ENCODE results near the gene SERINC4.
"Not testable (repeated sequence)": the region's sequence is repeated elsewhere in the genome, so short reads cannot be mapped to it uniquely, and the experiment has no call there.

The SERINC4 gene

DNA sequence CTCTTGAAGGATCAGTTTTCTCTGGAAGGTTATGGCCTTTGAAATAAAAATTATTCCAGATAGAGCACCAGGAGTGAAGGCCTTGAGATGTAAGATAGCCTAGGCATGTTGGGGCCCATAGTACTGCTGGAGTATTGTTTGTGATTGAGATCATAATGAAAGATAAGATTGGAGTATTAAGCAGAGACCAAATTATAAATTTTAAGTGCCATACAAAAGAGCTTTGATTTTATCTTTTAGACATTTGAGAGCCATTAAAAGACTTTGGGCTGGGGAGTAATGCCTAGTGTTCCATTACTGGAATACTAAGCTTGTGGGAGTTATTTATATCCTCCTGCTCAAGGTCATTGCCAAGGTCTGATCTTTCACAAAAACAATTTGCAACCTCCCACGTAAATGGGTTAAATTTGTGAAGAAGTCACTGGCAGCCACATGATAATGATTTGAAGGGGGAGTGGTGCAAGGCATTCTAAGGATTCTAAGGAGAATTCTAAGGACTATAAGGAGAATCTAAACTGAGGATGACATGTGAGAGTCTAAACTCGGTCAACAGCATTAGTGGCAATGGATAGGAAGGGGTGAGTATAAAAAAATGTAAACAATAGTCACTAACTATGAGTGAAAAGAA is 36.1 kb downstream of the SERINC4 start:
- H3K4me3 ChIP-seq (ENCODE audit: low read depth, low read length) = no peak overlapping the region
- POLR2A ChIA-PET = no interaction called here
- no peak for DNase-seq (ENCODE audit: low read depth, low spot score)
- CTCF ChIA-PET = interaction anchor here (0.7 to 1.5 kb wide), 4 partner anchors 9 to 25 kb away, joined by 3 to 5 read pairs (median 3); partner anchors contain the start of gene ELL3
- TF ChIP-seq, protein P1, sequence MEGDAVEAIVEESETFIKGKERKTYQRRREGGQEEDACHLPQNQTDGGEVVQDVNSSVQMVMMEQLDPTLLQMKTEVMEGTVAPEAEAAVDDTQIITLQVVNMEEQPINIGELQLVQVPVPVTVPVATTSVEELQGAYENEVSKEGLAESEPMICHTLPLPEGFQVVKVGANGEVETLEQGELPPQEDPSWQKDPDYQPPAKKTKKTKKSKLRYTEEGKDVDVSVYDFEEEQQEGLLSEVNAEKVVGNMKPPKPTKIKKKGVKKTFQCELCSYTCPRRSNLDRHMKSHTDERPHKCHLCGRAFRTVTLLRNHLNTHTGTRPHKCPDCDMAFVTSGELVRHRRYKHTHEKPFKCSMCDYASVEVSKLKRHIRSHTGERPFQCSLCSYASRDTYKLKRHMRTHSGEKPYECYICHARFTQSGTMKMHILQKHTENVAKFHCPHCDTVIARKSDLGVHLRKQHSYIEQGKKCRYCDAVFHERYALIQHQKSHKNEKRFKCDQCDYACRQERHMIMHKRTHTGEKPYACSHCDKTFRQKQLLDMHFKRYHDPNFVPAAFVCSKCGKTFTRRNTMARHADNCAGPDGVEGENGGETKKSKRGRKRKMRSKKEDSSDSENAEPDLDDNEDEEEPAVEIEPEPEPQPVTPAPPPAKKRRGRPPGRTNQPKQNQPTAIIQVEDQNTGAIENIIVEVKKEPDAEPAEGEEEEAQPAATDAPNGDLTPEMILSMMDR (IDR thresholded peaks at IDR 0.05; ENCODE audit: insufficient read depth, low read length, missing control alignments) = no peak

DNA sequence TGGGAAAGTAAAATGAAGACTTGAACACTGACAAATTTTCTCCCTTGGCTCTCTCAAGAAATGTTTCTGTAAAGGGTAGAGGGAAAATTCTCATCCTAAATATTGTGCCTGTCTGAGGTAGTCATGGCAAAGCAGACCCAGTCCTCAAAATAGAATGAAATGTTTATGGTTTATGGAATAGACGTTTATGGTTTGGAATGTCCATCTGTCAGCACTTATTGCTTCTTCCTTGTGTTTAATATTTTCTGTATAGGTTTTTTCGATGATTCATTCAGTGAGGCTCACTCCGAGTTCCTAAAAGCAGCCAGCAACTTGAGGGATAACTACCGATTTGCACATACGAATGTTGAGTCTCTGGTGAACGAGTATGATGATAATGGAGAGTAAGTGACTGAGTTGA is 37.2 kb downstream of the SERINC4 start:
- H3K4me3 ChIP-seq (ENCODE audit: low read depth, low read length) = no peak overlapping the region
- ChIA-PET CTCF (interaction anchor here (1.5 kb wide), 1 partner anchor 14 kb away, joined by 5 read pairs; the partner anchor contains the start of gene ELL3), POLR2A (no interaction called here)
- TF ChIP-seq, protein P1 (IDR thresholded peaks at IDR 0.05; ENCODE audit: insufficient read depth, low read length, missing control alignments) = no peak
- DNase-seq (ENCODE audit: low read depth, low spot score) = no peak

DNA sequence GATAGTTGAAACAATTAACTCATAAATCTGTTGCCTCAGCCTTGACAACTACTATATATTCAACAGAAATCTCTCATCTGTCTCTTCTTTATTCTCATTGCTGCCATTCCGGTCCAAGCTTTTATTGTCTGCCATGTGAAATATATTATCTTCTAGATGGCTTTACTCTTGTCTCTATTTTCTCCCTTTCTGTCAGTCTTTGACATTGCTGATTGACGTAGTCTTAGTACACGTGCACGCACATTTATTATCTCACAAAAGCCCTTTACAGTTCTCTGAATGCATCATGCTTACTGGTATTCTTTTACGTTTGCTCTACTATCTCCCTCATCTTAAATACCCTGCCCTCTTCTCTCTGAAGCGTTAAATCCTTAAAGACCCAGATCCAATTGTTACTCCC is 48.1 kb downstream of the SERINC4 start:
- no peak overlapping the region for H3K4me3 ChIP-seq (ENCODE audit: low read depth, low read length)

DNA sequence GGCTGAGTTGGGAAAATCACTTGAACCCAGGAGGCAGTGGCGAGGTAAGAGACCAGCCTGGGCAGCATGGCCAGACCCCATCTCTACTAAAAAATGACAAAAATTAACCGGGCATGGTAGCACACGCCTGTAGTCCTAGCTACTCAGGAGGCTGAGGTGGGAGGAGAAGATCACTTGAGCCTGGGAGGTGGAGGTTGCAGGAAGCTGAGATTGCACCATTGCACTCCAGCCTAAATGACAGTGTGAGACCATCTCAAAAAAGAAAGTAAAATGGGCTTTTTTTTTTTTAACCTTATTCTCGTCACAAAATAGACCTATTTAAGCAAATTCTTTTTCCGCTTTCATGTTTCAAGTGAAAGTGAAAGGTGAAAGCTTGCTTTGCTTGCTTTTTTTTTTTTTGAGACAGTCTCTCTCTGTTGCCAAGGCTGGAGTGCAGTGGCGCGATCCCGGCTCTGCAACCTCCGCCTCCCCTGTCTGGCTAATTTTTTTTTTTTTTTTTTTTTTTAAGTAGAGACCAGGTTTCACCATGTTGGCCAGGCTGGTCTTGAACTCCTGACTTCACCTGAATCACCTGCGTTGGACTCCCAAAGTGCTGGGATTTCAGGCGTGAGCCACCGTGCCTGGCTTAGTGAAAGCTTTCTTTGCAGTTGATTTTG is 50.2 kb downstream of the SERINC4 start:
- TF ChIP-seq, protein P1 (IDR thresholded peaks at IDR 0.05; ENCODE audit: insufficient read depth, low read length, missing control alignments) = no peak
- ChIA-PET POLR2A (no interaction called here), CTCF (interaction anchor here (1.9 kb wide), 1 partner anchor 20 kb away, joined by 15 read pairs; no protein-coding TSS in a partner anchor)
- DNase-seq (ENCODE audit: low read depth, low spot score) = no peak
- no peak overlapping the region for H3K4me3 ChIP-seq (ENCODE audit: low read depth, low read length)

More for the DNA sequence above, 48.1 kb downstream of the SERINC4 start:
- TF ChIP-seq, protein P1 (IDR thresholded peaks at IDR 0.05; ENCODE audit: insufficient read depth, low read length, missing control alignments) = no peak
- ChIA-PET POLR2A (no interaction called here), CTCF (interaction anchor here (1.9 to 9.5 kb wide), 2 partner anchors 18 kb away, joined by 15 to 73 read pairs; no protein-coding TSS in a partner anchor)
- DNase-seq (ENCODE audit: low read depth, low spot score) = no peak

DNA sequence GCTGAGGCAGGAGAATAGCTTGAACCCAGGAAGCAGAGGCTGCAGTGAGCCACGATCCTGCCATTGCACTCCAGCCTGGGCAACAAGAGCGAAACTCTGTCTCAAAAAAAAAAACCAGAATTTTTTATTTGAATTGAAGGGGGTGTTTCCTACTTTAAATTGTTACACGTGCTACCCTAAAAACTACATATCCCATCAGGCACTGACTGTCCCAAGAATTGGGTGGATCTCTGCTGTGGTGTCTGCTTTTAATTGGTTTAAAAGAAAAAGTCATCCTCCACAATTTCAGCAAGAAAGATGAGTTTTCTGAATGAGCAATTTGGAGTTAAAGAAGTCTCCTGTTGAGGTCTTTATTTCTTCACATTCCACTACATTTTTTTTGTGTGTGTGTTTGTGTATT is 51.6 kb downstream of the SERINC4 start:
- TF ChIP-seq, protein P1 (IDR thresholded peaks at IDR 0.05; ENCODE audit: insufficient read depth, low read length, missing control alignments) = no peak
- ChIA-PET CTCF (no interaction called here), POLR2A (interaction anchor here (0.7 kb wide), 1 partner anchor 226 kb away, joined by 3 read pairs; no protein-coding TSS in a partner anchor)
- no peak for DNase-seq (ENCODE audit: low read depth, low spot score)
- H3K4me3 ChIP-seq (ENCODE audit: low read depth, low read length) = peak overlapping the region; percentile 74

DNA sequence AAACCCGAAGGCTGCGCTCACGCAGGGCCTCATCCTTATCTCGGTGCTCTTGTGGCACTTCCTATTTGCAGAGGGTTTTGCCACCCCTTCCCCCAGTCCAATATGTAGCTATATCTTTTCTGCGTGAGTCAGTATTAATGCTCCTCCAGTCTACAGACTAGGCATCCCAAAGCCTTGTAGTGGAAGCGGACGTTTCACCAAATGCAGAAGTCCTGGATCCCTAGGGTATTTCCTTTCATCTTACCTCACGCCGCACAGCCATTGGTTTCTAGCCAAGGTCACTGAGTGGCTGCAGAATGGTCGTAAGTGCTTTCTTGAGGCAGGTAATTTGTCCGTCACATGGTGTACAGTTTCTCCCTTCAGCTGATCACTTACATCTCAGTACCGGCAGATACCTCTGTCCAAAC is 53.1 kb downstream of the SERINC4 start:
- ChIA-PET CTCF (interaction anchor here (1.0 kb wide), 1 partner anchor 23 kb away, joined by 3 read pairs; no protein-coding TSS in a partner anchor), POLR2A (interaction anchor here (0.9 kb wide), 1 partner anchor 25 kb away, joined by 3 read pairs; no protein-coding TSS in a partner anchor)
- peak overlapping the region; percentile 74 for H3K4me3 ChIP-seq (ENCODE audit: low read depth, low read length)
- DNase-seq (ENCODE audit: low read depth, low spot score) = not testable (repeated sequence)

DNA sequence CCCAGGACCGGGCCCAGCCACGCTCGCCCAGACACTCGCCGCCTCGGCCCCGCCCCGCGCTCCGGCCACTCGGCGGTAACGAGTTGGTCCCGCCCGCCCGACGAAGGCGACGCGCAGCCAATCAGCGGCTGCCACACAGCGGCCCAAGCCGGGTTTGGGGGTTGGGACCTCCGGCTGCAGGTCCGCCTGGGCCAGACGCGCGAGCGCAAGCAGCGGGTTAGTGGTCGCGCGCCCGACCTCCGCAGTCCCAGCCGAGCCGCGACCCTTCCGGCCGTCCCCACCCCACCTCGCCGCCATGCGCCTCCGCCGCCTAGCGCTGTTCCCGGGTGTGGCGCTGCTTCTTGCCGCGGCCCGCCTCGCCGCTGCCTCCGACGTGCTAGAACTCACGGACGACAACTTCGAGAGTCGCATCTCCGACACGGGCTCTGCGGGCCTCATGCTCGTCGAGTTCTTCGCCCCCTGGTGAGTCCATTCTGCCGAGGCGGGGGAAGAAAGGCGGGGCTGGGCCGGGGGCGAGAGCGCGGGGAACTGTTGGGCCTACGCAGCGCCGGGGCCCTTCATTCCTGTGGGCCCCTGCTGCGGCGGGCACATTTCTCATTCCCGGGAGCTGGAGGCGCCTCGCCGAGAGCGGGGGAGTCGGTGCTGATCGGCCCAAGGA is 53.6 kb downstream of the SERINC4 start, which contains the start of gene PDIA3:
TSS of gene PDIA3 (plus strand) at position 194 of the 658 bp plus-strand sequence. CDS start at position 296, 102 bp downstream.
- CTCF ChIA-PET; DNase-seq (ENCODE audit: low read depth, low spot score); POLR2A ChIA-PET: not testable (repeated sequence)
- peak within 1 kb of the TSS; percentile 74 for H3K4me3 ChIP-seq (ENCODE audit: low read depth, low read length)

All from AG04449 (cell line).